ENCODE data around the gene CYP2C19.
"Not testable (repeated sequence)": the region's sequence is repeated elsewhere in the genome, so short reads cannot be mapped to it uniquely, and the experiment has no call there.

CYP2C19 gene

DNA sequence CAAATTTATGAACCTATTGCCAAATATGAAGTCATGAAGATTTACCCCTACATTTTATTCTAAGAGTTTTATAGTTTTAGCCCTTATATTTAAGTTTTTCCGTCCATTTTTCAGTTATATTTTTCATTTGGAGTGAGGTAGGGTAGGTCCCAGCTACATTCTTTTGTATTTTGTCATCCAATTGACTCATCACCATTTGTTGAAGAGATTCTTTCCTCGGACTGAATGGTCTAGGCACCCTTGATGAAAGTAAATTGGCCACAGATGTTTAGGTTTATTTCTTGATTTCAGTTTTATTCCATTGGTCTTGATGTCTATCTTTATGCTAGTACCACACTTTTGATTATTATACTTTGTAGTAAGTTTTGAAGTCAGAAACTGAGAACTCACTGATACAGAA, 22.7 kb downstream of the CYP2C19 start:
- no peaks in the 10 kb centered on the region for H3K36me3 ChIP-seq (ENCODE audit: insufficient read depth, low read depth, low read length)
- H3K4me3 ChIP-seq (ENCODE audit: low read length), result no peak overlapping the region
- H3K27ac ChIP-seq (ENCODE audit: low read length), result no peak overlapping the region
- peaks cover 5% of the 10 kb centered on the region; the same call in 1 of the 2 replicates for H3K9me3 ChIP-seq (ENCODE audit: insufficient read depth, low read depth, low read length)
- H3K4me1 ChIP-seq (ENCODE audit: insufficient read depth, low read length), result no peaks in the 10 kb centered on the region
- no peak overlapping the region for H3K9ac ChIP-seq (ENCODE audit: low read depth, low read length)
- H3K27me3 ChIP-seq (ENCODE audit: insufficient read depth, low read length), result no peaks in the 10 kb centered on the region

DNA sequence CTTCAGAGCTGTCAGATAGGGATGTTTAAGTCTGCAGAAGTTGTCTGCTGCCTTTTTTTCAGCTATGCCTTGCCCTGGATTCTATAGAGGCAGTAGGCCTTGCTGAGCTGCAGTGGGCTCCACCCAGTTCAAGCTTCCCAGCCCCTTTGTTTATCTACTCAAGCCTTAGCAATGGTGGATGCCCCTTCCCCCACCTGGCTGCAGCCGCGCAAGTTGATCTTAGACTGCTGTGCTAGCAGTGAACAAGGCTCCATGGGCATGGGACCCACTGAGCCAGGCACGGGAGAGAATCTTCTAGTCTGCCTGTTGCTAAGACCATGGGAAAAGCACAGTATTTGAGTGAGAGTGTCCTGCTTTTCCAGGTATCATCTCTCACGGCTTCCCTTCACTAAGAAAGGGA, 38.1 kb downstream of the CYP2C19 start:
- peaks cover 11% of the 10 kb centered on the region; the same call in 1 of the 2 replicates for H3K9me3 ChIP-seq (ENCODE audit: insufficient read depth, low read depth, low read length)
- not testable (repeated sequence) for H3K36me3 ChIP-seq (ENCODE audit: insufficient read depth, low read depth, low read length); H3K27ac ChIP-seq (ENCODE audit: low read length); H3K4me1 ChIP-seq (ENCODE audit: insufficient read depth, low read length); H3K27me3 ChIP-seq (ENCODE audit: insufficient read depth, low read length); H3K4me3 ChIP-seq (ENCODE audit: low read length); H3K9ac ChIP-seq (ENCODE audit: low read depth, low read length)

GRCh38 chr10:94803307-94803706, 40.8 kb downstream of the CYP2C19 start:
- Histone ChIP-seq H3K9me3 (ENCODE audit: insufficient read depth, low read depth, low read length) (peaks cover 11% of the 10 kb centered on the region; the same call in 1 of the 2 replicates), H3K4me3 (ENCODE audit: low read length) (no peak overlapping the region), H3K9ac (ENCODE audit: low read depth, low read length) (no peak overlapping the region), H3K36me3 (ENCODE audit: insufficient read depth, low read depth, low read length) (no peaks in the 10 kb centered on the region), H3K4me1 (ENCODE audit: insufficient read depth, low read length) (no peaks in the 10 kb centered on the region), H3K27ac (ENCODE audit: low read length) (no peak overlapping the region), H3K27me3 (ENCODE audit: insufficient read depth, low read length) (no peaks in the 10 kb centered on the region)

DNA sequence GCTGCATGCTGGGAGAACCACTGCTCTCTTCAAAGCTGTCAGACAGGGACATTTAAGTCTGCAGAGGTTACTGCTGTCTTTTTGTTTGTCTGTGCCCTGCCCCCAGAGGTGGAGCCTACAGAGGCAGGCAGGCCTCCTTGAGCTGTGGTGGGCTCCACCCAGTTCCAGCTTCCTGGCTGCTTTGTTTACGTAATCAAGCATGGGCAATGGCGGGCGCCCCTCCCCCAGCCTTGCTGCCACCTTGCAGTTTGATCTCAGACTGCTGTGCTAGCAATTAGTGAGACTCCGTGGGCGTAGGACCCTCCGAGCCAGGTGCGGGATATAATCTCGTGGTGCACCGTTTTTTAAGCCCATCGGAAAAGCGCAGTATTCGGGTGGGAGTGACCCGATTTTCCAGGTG, 67.5 kb downstream of the CYP2C19 start:
- not testable (repeated sequence) for H3K4me1 ChIP-seq (ENCODE audit: insufficient read depth, low read length); H3K9me3 ChIP-seq (ENCODE audit: insufficient read depth, low read depth, low read length); H3K27ac ChIP-seq (ENCODE audit: low read length); H3K9ac ChIP-seq (ENCODE audit: low read depth, low read length); H3K36me3 ChIP-seq (ENCODE audit: insufficient read depth, low read depth, low read length); H3K27me3 ChIP-seq (ENCODE audit: insufficient read depth, low read length); H3K4me3 ChIP-seq (ENCODE audit: low read length)

GRCh38 chr10:94846204-94846603, 83.7 kb downstream of the CYP2C19 start:
- no peaks in the 10 kb centered on the region for H3K36me3 ChIP-seq (ENCODE audit: insufficient read depth, low read depth, low read length)
- H3K4me1 ChIP-seq (ENCODE audit: insufficient read depth, low read length), result no peaks in the 10 kb centered on the region
- no peak overlapping the region for H3K4me3 ChIP-seq (ENCODE audit: low read length)
- H3K27ac ChIP-seq (ENCODE audit: low read length), result no peak overlapping the region
- no peak overlapping the region for H3K9ac ChIP-seq (ENCODE audit: low read depth, low read length)
- no peaks in the 10 kb centered on the region for H3K9me3 ChIP-seq (ENCODE audit: insufficient read depth, low read depth, low read length)
- H3K27me3 ChIP-seq (ENCODE audit: insufficient read depth, low read length), result no peaks in the 10 kb centered on the region

DNA sequence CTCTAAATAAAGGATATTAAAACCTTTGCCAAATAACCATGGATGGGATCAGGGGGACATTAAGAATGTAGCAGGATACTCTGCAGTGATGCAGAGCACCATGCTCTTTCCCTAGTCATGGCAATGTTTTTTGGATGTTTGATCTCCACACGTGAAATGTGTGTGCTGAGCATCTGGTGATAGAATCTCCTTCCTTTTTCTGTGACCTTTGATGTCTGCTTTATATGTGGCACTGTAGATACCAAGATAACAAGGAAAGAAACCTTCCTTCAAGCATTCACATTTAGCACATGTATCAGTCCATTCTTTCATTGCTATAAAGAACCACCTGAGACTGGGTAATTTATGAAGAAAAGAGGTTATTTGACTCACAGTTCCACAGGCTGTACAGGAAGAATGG, 88.3 kb downstream of the CYP2C19 start:
- H3K27me3 ChIP-seq (ENCODE audit: insufficient read depth, low read length), result no peaks in the 10 kb centered on the region
- H3K36me3 ChIP-seq (ENCODE audit: insufficient read depth, low read depth, low read length), result no peaks in the 10 kb centered on the region
- no peak overlapping the region for H3K9ac ChIP-seq (ENCODE audit: low read depth, low read length)
- H3K9me3 ChIP-seq (ENCODE audit: insufficient read depth, low read depth, low read length), result no peaks in the 10 kb centered on the region
- H3K4me1 ChIP-seq (ENCODE audit: insufficient read depth, low read length), result no peaks in the 10 kb centered on the region
- no peak overlapping the region for H3K4me3 ChIP-seq (ENCODE audit: low read length)
- no peak overlapping the region for H3K27ac ChIP-seq (ENCODE audit: low read length)

DNA sequence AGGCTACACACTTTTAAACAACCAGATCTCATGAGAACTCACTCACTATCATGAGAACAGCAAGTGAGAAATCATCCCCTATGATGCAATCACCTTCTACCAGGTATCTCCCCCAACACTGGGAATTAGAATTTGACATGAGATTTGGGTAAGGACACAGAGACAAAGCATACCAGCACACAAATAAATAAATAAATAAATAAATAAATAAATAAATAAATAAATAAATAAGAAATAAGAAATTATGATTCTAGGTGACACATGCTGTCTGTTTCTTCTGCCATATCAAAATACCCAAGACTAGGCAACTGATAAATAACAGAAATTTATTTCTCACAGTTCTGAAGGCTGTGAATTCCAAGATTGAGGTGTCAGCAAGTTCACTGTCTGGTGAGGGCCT, 88.8 kb downstream of the CYP2C19 start:
- H3K4me1 ChIP-seq (ENCODE audit: insufficient read depth, low read length), result no peaks in the 10 kb centered on the region

GRCh38 chr10:94852438-94852837, 90.0 kb downstream of the CYP2C19 start:
- Histone ChIP-seq H3K27me3 (ENCODE audit: insufficient read depth, low read length) (no peaks in the 10 kb centered on the region), H3K27ac (ENCODE audit: low read length) (no peak overlapping the region), H3K9me3 (ENCODE audit: insufficient read depth, low read depth, low read length) (0 out of 2 replicates have a peak, but pooled peaks cover 3% of the 10 kb centered on the region), H3K9ac (ENCODE audit: low read depth, low read length) (no peak overlapping the region), H3K4me3 (ENCODE audit: low read length) (no peak overlapping the region), H3K36me3 (ENCODE audit: insufficient read depth, low read depth, low read length) (no peaks in the 10 kb centered on the region), H3K4me1 (ENCODE audit: insufficient read depth, low read length) (no peaks in the 10 kb centered on the region)

More for the DNA sequence above, 88.8 kb downstream of the CYP2C19 start:
- Histone ChIP-seq H3K9me3 (ENCODE audit: insufficient read depth, low read depth, low read length) (no peaks in the 10 kb centered on the region), H3K27me3 (ENCODE audit: insufficient read depth, low read length) (no peaks in the 10 kb centered on the region), H3K4me3 (ENCODE audit: low read length) (no peak overlapping the region), H3K9ac (ENCODE audit: low read depth, low read length) (no peak overlapping the region), H3K27ac (ENCODE audit: low read length) (no peak overlapping the region), H3K36me3 (ENCODE audit: insufficient read depth, low read depth, low read length) (no peaks in the 10 kb centered on the region)

- Histone ChIP-seq H3K36me3 (ENCODE audit: insufficient read depth, low read depth, low read length) (no peaks in the 10 kb centered on the region), H3K9me3 (ENCODE audit: insufficient read depth, low read depth, low read length) (peaks cover 5% of the 10 kb centered on the region; the same call in 1 of the 2 replicates), H3K27ac (ENCODE audit: low read length) (no peak overlapping the region), H3K4me1 (ENCODE audit: insufficient read depth, low read length) (no peaks in the 10 kb centered on the region), H3K27me3 (ENCODE audit: insufficient read depth, low read length) (no peaks in the 10 kb centered on the region), H3K4me3 (ENCODE audit: low read length) (no peak overlapping the region), H3K9ac (ENCODE audit: low read depth, low read length) (no peak overlapping the region)
These were observed 90.6 kb downstream of the CYP2C19 start for GRCh38 chr10:94853065-94853464.

DNA sequence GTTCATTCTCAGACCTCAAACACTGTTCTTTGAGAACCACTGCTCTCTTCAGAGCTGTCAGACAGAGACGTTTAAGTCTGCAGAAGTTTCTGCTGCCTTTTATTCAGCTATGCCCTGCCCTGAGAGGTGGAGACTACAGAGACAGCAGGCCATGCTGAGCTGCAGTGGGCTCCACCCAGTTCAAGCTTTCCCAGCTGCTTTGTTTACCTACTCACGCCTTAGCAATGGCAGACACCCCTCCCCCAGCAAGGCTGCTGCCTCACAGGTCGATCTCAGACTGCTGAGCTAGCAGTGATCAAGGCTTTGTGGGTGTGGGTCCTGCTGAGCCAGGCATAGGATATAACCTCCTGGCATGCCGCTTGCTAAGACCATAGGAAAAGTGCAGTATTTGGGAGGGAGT, 95.5 kb downstream of the CYP2C19 start:
- H3K9me3 ChIP-seq (ENCODE audit: insufficient read depth, low read depth, low read length), result peaks cover 8% of the 10 kb centered on the region; the same call in 1 of the 2 replicates
- H3K4me1 ChIP-seq (ENCODE audit: insufficient read depth, low read length), result no peaks in the 10 kb centered on the region
- H3K27ac ChIP-seq (ENCODE audit: low read length), result no peak overlapping the region
- H3K36me3 ChIP-seq (ENCODE audit: insufficient read depth, low read depth, low read length), result no peaks in the 10 kb centered on the region
- H3K27me3 ChIP-seq (ENCODE audit: insufficient read depth, low read length), result no peaks in the 10 kb centered on the region
- no peak overlapping the region for H3K4me3 ChIP-seq (ENCODE audit: low read length)
- H3K9ac ChIP-seq (ENCODE audit: low read depth, low read length), result no peak overlapping the region

DNA sequence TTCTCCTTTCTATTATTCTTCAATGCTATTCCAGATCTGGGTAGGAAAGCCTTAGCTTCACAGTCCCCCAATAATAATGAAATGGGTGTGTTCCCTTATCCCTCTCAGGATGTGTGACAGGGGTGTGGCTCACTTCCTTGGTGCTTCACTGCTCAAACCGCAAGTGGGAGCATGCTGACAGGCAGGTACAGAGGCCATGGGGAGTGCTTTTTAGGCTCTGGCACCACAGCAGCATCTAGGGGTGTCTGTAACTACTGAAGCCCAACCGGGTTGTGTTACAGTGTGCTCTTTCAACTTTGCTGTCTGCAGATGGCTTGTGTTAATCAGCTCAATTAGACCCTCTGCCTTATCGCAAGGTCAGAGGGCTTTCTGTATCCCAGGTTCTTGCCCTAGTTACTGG, 96.6 kb downstream of the CYP2C19 start:
- H3K27me3 ChIP-seq (ENCODE audit: insufficient read depth, low read length), result no peaks in the 10 kb centered on the region
- H3K36me3 ChIP-seq (ENCODE audit: insufficient read depth, low read depth, low read length), result no peaks in the 10 kb centered on the region
- no peak overlapping the region for H3K27ac ChIP-seq (ENCODE audit: low read length)
- no peak overlapping the region for H3K9ac ChIP-seq (ENCODE audit: low read depth, low read length)
- no peaks in the 10 kb centered on the region for H3K4me1 ChIP-seq (ENCODE audit: insufficient read depth, low read length)
- H3K4me3 ChIP-seq (ENCODE audit: low read length), result no peak overlapping the region
- H3K9me3 ChIP-seq (ENCODE audit: insufficient read depth, low read depth, low read length), result peaks cover 8% of the 10 kb centered on the region; the same call in 1 of the 2 replicates

GRCh38 chr10:94878649-94879048, 116.2 kb downstream of the CYP2C19 start:
- no peak overlapping the region for H3K27ac ChIP-seq (ENCODE audit: low read length)
- no peaks in the 10 kb centered on the region for H3K36me3 ChIP-seq (ENCODE audit: insufficient read depth, low read depth, low read length)
- no peaks in the 10 kb centered on the region for H3K9me3 ChIP-seq (ENCODE audit: insufficient read depth, low read depth, low read length)
- no peaks in the 10 kb centered on the region for H3K27me3 ChIP-seq (ENCODE audit: insufficient read depth, low read length)
- no peak overlapping the region for H3K4me3 ChIP-seq (ENCODE audit: low read length)
- peaks cover 3% of the 10 kb centered on the region; the same call in 1 of the 2 replicates for H3K4me1 ChIP-seq (ENCODE audit: insufficient read depth, low read length)
- H3K9ac ChIP-seq (ENCODE audit: low read depth, low read length), result no peak overlapping the region

GRCh38 chr10:94879214-94879613, 116.7 kb downstream of the CYP2C19 start:
- Histone ChIP-seq H3K9me3 (ENCODE audit: insufficient read depth, low read depth, low read length) (no peaks in the 10 kb centered on the region), H3K4me3 (ENCODE audit: low read length) (no peak overlapping the region), H3K27me3 (ENCODE audit: insufficient read depth, low read length) (no peaks in the 10 kb centered on the region), H3K27ac (ENCODE audit: low read length) (no peak overlapping the region), H3K4me1 (ENCODE audit: insufficient read depth, low read length) (peaks cover 3% of the 10 kb centered on the region; the same call in 1 of the 2 replicates), H3K9ac (ENCODE audit: low read depth, low read length) (no peak overlapping the region), H3K36me3 (ENCODE audit: insufficient read depth, low read depth, low read length) (no peaks in the 10 kb centered on the region)

Data from iPS-20b (cell line).